GM21367 (cell line): Measurements from ENCODE around the gene NCKAP5.

ENCODE experiments used
- ATAC-seq: cut with Tn5 transposase; IDR thresholded peaks from one replicate; pipeline ENCODE4 v1.9.1; 2021; ENCODE audit not compliant: unreplicated experiment

Gene NCKAP5

GRCh38 chr2:133407341-133407740 lies 160.9 kb downstream of the NCKAP5 start:
- no peak for ATAC-seq

- ATAC-seq, result no peak
Observed at GRCh38 chr2:133405252-133405651, 163.0 kb downstream of the NCKAP5 start.

- no peak for ATAC-seq
Observed at GRCh38 chr2:133400411-133400810, 167.9 kb downstream of the NCKAP5 start.

GRCh38 chr2:133393895-133394294 lies 174.4 kb downstream of the NCKAP5 start:
- no peak for ATAC-seq

- ATAC-seq, result no peak
Observed at GRCh38 chr2:133390156-133390555, 178.1 kb downstream of the NCKAP5 start.

- ATAC-seq, result no peak
Observed at GRCh38 chr2:133389569-133389968, 178.7 kb downstream of the NCKAP5 start.

GRCh38 chr2:133382566-133382965 lies 185.7 kb downstream of the NCKAP5 start:
- ATAC-seq, result no peak

- no peak for ATAC-seq
Observed at GRCh38 chr2:133380991-133381390, 187.3 kb downstream of the NCKAP5 start.

GRCh38 chr2:133378928-133379549 lies 189.2 kb downstream of the NCKAP5 start:
- ATAC-seq, result no peak

- ATAC-seq, result no peak
Observed at GRCh38 chr2:133378386-133378785, 189.9 kb downstream of the NCKAP5 start.

- no peak for ATAC-seq
Observed at GRCh38 chr2:133377599-133377998, 190.7 kb downstream of the NCKAP5 start.

GRCh38 chr2:133377021-133377481 lies 191.2 kb downstream of the NCKAP5 start:
- ATAC-seq, result no peak

GRCh38 chr2:133374781-133375180 lies 193.5 kb downstream of the NCKAP5 start:
- no peak for ATAC-seq

- ATAC-seq, result no peak
Observed at GRCh38 chr2:133371286-133371685, 197.0 kb downstream of the NCKAP5 start.

- ATAC-seq, result no peak
Observed at GRCh38 chr2:133369901-133370658, 198.2 kb downstream of the NCKAP5 start.

- ATAC-seq, result no peak
Observed at GRCh38 chr2:133365117-133365516, 203.1 kb downstream of the NCKAP5 start.

GRCh38 chr2:133364636-133365035 lies 203.6 kb downstream of the NCKAP5 start:
- ATAC-seq, result no peak

GRCh38 chr2:133363884-133364283 lies 204.4 kb downstream of the NCKAP5 start:
- ATAC-seq, result no peak

GRCh38 chr2:133362061-133362476 lies 206.2 kb downstream of the NCKAP5 start:
- ATAC-seq, result no peak

- no peak for ATAC-seq
Observed at GRCh38 chr2:133360882-133361281, 207.4 kb downstream of the NCKAP5 start.

- ATAC-seq, result no peak
Observed at GRCh38 chr2:133360190-133360589, 208.1 kb downstream of the NCKAP5 start.

- no peak for ATAC-seq
Observed at GRCh38 chr2:133352719-133353118, 215.5 kb downstream of the NCKAP5 start.
